GM19438 (cell line): ENCODE measurements around the gene SLC25A45.
"Not testable (repeated sequence)": the region's sequence is repeated elsewhere in the genome, so short reads cannot be mapped to it uniquely, and the experiment has no call there.

Source experiments
- ATAC-seq: cut with Tn5 transposase; IDR thresholded peaks from one replicate; pipeline ENCODE4 v1.9.1; 2021; ENCODE audit warnings: low read depth; ENCODE audit not compliant: unreplicated experiment

SLC25A45 gene

GRCh38 chr11:65370659-65371049 lies 11.8 kb downstream of the SLC25A45 start:
- ATAC-seq = no peak

DNA sequence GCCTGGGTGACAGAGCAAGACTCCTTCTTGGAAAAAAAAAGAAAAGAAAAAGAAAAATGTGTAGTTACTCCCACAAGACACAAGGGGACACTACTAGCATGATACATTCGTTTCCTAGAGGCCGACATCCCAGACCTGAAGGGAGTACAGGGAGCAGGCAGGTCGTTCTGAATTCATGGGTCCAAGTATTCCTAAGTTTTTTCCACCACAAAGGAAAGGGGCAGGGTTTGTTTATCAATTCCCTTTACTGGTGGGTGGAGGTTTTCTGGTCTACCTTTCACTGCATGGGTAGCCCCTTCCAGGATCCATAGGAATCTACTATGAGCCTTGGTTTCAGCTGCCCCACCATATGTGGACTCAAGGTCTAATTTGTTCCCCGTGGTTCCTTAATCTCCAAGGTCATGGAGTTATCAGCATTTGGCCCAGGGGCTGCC lies 16.1 kb downstream of the SLC25A45 start:
- ATAC-seq = no peak

DNA sequence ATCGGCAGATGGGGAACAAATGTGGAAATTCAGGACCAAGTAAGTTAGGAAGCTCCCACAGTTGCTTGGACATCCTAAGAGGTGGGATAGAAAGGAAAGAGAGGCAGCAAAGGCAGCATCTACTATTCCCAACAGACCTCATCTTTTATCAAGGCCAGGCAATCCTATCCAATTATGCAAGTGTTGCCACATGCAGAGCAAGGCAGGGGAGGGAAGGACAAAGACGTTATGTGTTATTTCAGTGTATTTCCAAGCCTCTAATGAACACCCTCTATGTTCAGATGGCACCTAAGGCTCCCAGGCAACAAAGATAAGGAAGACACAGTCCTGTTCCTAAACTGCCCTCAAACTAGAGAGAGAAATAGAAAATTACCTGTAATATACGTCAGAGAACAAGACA lies 18.7 kb downstream of the SLC25A45 start:
- no peak for ATAC-seq

DNA sequence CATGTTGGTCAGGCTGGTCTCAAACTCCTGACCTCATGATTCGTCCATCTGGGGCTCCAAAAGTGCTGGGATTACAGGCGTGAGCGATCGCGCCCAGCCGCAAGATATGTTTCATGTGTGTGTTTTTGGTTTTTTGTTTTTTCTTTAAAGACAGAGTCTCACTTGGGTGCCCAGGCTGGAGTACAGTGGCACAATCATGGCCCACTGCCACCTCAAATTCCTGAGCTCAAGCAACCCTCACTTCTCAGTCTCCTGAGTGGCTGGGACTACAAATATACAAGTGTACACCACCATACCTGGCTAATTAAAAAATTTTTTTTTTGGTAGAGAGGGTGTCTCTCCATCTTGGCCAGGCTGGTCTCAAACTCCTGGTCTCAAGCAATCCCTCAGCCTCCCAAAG lies 19.5 kb downstream of the SLC25A45 start:
- ATAC-seq = no peak

DNA sequence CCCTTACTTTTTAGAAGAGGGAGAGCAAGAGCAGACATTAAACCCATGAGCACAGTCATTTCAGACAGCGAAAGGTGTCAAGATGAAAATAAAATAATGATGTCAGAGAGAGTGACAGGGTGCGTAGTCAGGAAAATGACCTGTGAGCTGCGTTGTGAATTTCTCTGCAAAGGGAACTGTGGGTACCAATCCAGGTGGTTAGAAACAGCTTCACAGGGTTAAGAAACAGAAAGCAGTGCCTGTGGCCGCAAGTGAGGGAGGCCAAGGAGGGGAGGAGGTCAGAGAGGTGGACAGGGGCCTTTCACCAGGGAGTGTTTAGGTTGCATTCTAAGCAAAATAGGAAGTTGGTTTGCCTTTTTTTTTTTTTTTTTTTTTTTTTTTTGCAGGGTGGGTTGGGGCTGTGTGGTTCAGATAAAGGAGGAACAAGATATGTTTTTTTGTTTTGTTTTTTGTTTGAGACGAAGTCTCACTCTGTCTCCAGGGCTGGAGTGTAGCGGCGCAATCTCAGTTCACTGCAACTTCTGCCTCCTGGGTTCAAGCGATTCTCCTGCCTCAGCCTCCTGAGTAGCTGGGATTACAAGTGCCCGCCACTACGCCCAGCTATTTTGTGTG lies 20.0 kb downstream of the SLC25A45 start:
- ATAC-seq = no peak

DNA sequence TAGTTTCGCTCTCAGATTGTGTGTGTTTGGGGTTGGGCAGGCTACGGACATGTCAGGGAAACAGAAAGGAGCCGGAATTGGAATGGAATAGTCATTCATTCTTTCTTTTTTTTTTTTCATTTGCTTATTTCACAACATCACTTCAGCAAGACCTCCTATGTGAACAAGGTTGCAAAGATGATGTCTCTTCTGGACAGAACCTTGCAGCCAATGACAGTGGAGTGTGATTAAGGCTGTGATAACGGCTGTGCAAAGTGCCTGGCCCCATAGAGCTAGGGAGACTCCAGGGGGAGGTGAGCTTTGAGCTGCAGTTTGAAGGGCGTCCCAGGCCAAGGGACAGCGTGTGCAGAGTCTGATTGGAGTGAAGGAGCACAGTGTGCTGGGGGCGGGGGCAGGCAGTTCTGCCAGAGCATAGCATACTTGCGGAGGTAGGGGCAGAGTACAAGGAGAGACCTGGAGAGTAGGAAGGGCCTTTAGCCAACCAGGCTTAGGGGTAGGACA lies 24.5 kb downstream of the SLC25A45 start:
- ATAC-seq = no peak

DNA sequence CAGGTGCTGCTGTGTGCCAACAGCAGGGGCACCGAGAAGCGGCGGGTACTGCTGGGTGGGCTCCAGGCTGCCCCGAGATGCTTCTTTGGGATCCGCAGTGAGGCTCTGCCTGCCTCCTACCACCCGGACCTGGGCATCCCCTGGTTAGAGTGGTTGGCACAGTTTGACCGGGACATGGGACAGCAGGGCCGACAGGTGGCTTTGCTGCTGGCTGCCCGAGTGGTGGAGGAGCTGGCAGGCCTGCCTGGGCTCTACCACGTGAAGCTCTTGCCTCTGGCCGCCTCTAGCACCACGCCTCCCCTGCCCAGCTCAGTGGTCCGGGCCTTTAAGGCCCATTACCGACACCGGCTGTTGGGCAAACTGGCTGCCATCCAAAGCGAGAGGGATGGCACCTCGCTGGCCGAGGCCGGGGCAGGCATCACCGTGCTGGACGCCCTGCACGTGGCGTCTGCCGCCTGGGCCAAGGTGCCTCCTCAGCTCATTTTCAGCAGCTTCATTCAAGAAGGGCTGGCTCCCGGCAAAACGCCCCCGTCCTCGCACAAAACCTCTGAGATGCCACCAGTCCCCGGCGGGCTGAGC lies 26.0 kb downstream of the SLC25A45 start:
- no peak for ATAC-seq

- no peak for ATAC-seq
These were observed 26.6 kb downstream of the SLC25A45 start for GRCh38 chr11:65355776-65356393.

DNA sequence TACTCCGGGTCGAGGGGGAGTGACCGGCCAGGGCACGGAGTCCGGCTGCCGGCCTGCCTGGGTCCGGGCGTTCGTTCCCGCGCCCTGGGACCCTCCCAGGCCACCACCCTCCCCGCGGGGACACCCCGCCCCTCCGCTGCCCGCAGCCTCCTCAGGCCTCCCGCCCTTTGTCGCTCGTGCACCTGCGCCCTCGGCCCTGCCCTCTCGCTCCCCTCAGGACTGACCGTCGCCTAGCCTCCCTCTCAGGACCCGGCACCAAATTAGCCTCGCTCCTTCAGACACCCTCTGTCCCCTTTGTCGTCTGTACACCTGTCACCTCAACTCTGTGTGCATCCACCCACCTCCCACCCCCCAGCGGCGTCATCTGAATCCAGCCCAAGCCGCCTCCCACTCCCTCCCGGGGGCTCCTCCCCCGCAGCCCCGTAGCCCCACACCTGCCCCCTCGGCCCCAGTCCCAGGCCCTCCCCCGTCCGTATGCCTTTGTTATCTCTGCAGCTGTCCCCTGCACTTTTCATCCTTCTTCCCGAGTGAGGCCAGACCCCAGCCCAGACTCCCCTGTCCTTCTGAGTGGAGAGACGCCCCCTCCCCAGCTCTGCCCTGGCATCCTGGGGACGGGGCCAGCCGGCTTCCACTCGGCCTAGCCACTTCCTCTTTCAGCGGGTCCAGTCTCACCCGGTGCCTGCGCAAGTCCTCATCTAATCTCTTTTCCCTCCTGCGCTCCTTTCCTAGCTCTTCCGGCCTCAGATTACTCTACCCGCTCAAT lies 27.3 kb downstream of the SLC25A45 start:
- peak; percentile 30 for ATAC-seq

DNA sequence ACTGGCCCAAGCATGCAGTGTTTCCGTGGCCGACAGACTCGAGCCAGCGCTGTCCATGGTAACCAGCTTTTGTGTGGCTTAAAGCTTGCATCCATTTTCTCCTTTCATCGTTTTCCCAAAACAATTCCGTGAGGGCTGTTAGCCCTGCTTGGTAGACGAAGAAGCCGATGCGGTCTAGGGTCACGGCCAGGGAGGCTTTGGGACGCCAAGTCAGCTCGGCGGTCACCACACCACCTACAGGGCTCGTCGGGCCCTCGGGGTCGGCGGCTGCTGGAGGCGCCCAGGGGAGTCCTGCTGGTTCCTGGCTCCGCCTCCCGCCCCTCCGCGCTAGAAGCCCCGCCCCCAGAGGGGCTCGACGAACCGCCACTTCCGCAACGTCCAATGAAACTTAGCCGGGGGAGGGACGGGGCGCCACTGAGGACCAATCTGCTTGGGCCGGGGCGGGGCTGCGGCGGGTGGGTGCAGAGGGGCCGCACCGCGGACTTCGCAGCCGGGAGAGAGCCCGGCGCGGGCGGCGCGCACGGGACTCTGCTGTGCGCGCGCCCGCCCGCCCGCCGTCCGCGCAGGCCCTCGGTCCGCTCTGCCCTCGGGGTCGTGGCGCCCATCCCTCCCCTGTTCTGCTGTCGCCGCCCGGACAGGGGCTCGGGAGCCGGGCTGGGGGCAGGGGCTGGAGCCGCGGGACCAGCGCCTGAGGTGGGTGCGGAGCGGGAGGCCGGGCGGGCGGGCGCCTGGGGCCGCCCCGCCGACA lies 28.0 kb downstream of the SLC25A45 start, which contains the start of gene TIGD3:
Gene TIGD3, plus strand, starts transcription at position 487 of the 748 bp plus-strand sequence. CDS start 1,058 bp downstream, outside the sequence.
- peak; percentile 78 for ATAC-seq

DNA sequence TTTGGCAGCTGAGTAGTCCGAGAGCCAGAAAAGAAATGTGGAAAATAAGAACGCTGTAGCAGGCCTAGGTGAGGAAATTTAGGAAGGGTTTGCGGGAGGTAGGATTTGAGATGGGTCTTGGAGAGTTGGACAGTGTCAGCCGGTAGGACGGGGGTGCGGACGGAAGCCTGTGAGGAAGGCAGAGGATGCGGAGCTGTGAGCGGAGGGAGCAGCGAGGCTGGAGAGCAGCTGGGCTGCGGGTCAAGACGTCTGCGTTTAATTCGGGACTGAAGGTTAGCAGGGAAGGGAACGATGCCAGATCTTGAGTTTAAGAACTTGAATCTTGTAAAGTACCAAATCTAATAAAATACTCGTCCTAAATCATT lies 28.6 kb downstream of the SLC25A45 start:
- no peak for ATAC-seq

DNA sequence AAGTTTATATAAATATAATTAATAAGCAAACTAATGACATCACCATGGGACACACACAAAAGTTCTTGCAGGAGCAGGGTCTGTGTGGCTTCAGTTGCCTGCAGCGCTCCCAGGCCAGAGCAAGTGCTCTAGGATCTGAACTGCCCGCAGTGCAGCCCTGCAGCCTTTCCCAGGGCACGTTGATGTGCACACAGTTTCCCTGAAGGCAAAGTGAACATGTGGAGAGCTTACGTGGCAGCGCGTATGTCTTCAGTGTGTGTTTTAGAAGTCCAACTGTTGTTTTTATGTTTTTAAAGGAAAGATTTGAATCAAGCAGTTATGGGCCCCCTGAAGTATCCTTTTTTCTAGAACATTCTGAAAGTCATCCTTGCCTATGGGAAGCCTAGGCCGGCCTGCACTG lies 29.1 kb downstream of the SLC25A45 start:
- ATAC-seq = no peak

DNA sequence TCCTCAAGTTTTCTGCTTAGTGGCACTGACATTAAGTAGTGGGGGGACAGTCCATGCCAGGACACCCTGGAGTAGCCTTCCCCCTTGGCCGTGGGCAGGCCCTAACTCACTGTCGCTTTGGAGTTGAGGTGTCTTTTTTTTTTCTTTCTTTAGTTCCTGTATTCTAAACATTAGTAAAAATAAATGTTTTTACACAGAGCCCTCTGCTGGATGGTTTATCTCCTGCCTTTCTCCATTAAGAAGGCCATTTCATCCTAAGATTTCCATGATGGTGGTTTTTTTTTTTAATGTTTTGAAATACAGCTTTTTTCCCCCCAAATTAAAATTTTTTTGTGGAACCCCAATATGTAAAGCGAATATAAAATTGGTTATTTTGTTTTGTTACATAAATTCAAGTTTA lies 29.7 kb downstream of the SLC25A45 start:
- ATAC-seq = no peak

DNA sequence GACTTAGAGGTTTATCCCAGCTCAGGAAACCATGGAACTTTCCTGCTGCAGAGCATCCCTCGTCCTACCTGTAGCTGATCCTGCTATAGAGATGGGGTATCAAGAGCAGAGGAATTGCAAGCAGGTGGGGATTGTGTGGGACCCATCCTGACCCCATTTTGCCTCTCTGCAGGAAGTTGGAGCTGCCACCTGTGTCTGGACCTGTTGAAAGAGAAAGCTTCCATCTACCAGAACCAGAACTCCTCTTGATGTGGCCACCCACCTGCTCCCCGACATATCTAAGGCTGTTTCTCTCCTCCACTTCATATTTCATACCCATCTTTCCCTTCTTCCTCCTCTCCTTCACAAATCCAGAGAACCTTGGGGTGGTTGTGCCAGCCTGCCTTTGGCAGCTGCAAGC lies 30.9 kb downstream of the SLC25A45 start:
- no peak for ATAC-seq

GRCh38 chr11:65341856-65342255 lies 40.6 kb downstream of the SLC25A45 start:
- ATAC-seq = no peak

GRCh38 chr11:65340226-65340625 lies 42.2 kb downstream of the SLC25A45 start:
- ATAC-seq = no peak

- ATAC-seq = no peak
These were observed 43.8 kb downstream of the SLC25A45 start for GRCh38 chr11:65338676-65339075.

GRCh38 chr11:65334696-65335295 lies 47.6 kb downstream of the SLC25A45 start:
- ATAC-seq = no peak

DNA sequence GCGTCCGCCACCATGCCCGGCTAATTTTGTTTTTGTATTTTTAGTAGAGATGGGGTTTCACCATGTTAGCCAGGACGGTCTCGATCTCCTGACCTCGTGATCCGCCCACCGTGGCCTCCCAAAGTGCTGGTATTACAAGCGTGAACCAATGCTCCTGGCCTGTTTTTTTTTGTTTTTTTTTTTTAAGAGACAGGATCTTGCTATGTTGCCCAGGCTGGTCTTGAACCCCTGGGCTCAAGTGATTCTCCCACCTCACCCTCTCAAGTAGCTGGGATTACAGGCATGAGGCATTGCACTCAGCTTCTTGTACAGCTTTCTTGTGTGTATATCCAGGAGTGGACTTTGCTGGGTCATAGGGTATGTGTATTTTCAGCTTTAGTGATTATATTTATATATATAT lies 49.9 kb downstream of the SLC25A45 start:
- ATAC-seq = not testable (repeated sequence)

- ATAC-seq = no peak
These were observed 51.9 kb downstream of the SLC25A45 start for GRCh38 chr11:65330544-65330943.
